ENCODE measurements around the gene IFI44. TPM values are rescaled to one million over a fixed set of nuclear protein-coding genes. Genes with fewer than 3 reads are reported as not detected.

The IFI44 gene
- total RNA-seq, 4 donors from 2014 or later, result 2.6 to 3.1 (median 2.8) TPM

DNA sequence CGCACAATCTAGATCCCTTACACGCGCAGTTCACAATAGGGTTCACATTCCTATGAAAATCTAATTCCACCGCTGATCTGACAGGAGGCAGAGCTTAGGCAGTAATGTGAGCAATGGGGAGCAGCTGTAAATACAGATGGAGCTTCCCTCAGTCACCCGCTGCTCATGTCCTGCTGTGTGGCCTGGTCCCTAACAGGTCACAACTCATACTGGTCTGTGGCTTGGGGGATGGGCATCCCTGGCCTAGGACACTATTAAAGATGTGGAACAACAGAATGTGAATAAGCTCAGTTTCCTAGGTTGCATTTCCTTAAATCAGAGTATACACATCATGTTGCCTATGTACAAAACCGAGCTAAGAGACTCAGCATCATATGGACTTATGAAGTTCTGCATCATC is 16.2 kb downstream of the IFI44 start:
- ATAC-seq, result no peak
- no peaks in the 10 kb centered on the region for H3K27me3 ChIP-seq
- TF ChIP-seq, protein P1, sequence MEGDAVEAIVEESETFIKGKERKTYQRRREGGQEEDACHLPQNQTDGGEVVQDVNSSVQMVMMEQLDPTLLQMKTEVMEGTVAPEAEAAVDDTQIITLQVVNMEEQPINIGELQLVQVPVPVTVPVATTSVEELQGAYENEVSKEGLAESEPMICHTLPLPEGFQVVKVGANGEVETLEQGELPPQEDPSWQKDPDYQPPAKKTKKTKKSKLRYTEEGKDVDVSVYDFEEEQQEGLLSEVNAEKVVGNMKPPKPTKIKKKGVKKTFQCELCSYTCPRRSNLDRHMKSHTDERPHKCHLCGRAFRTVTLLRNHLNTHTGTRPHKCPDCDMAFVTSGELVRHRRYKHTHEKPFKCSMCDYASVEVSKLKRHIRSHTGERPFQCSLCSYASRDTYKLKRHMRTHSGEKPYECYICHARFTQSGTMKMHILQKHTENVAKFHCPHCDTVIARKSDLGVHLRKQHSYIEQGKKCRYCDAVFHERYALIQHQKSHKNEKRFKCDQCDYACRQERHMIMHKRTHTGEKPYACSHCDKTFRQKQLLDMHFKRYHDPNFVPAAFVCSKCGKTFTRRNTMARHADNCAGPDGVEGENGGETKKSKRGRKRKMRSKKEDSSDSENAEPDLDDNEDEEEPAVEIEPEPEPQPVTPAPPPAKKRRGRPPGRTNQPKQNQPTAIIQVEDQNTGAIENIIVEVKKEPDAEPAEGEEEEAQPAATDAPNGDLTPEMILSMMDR (IDR thresholded peaks at IDR 0.05 in 4 of 5, conservative IDR thresholded peaks at IDR 0.05 in 1 of 5), result no peak
- no peak for TF ChIP-seq POLR2A (IDR thresholded peaks at IDR 0.05)
- in situ Hi-C loops (cut with MboI; ENCODE audit: low sequenced_read_pairs in 4 of 4) (loop anchor here in 1 of 4 donors (25.0 kb wide), 1 partner anchor 529 kb away; no protein-coding TSS in a partner anchor), intact Hi-C loops (cut with DNase I; ENCODE audit: low total_unique reads) (no loop called here)
- no peaks in the 10 kb centered on the region for H3K9me3 ChIP-seq
- no peak overlapping the region for H3K27ac ChIP-seq
- no peak for DNase-seq
- no peak overlapping the region for H3K4me3 ChIP-seq
- H3K4me1 ChIP-seq, result no peaks in the 10 kb centered on the region
- H3K36me3 ChIP-seq, result no peaks in the 10 kb centered on the region

DNA sequence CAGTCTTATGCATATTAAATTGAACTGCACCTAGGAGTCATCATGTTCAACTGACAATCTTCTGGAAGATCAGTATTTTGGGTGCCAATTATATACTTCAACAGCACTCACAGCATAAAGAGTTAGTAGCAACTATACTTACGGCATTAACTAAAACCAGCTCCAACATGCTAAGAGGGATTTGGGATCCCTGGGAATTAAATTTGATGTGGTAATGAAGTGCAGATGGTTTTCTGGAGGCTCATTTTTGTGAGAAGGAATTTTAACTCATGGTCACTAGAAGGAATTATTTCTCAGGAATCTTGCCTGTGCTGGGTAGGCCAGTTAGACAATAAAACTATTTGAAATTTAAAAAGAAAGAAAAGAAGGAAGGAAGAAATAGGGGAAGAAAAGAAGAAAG is 18.3 kb downstream of the IFI44 start:
- Histone ChIP-seq H3K27me3 (no peaks in the 10 kb centered on the region), H3K9me3 (no peaks in the 10 kb centered on the region), H3K4me3 (no peak overlapping the region), H3K27ac (no peak overlapping the region), H3K4me1 (no peaks in the 10 kb centered on the region), H3K36me3 (no peaks in the 10 kb centered on the region)
- intact Hi-C loops (cut with DNase I; ENCODE audit: low total_unique reads) (no loop called here), in situ Hi-C loops (cut with MboI; ENCODE audit: low sequenced_read_pairs in 4 of 4) (loop anchor here in 1 of 4 donors (25.0 kb wide), 1 partner anchor 531 kb away; no protein-coding TSS in a partner anchor)
- ATAC-seq, result no peak
- no peak for DNase-seq
- no peak for TF ChIP-seq POLR2A (IDR thresholded peaks at IDR 0.05)
- TF ChIP-seq, protein P1 (IDR thresholded peaks at IDR 0.05 in 4 of 5, conservative IDR thresholded peaks at IDR 0.05 in 1 of 5), result no peak

GRCh38 chr1:78668427-78668826 is 18.8 kb downstream of the IFI44 start:
- no peak for ATAC-seq
- Histone ChIP-seq H3K27me3 (no peaks in the 10 kb centered on the region), H3K36me3 (no peaks in the 10 kb centered on the region), H3K27ac (no peak overlapping the region), H3K4me1 (no peaks in the 10 kb centered on the region), H3K9me3 (no peaks in the 10 kb centered on the region), H3K4me3 (no peak overlapping the region)
- DNase-seq, result no peak
- intact Hi-C loops (cut with DNase I; ENCODE audit: low total_unique reads) (no loop called here), in situ Hi-C loops (cut with MboI; ENCODE audit: low sequenced_read_pairs in 4 of 4) (loop anchor here in 1 of 4 donors (25.0 kb wide), 1 partner anchor 531 kb away; no protein-coding TSS in a partner anchor)
- TF ChIP-seq, protein P1 (IDR thresholded peaks at IDR 0.05 in 4 of 5, conservative IDR thresholded peaks at IDR 0.05 in 1 of 5), result no peak
- no peak for TF ChIP-seq POLR2A (IDR thresholded peaks at IDR 0.05)

GRCh38 chr1:78672428-78672827 is 22.8 kb downstream of the IFI44 start:
- intact Hi-C loops (cut with DNase I; ENCODE audit: low total_unique reads) (no loop called here), in situ Hi-C loops (cut with MboI; ENCODE audit: low sequenced_read_pairs in 4 of 4) (loop anchor here (5.0 to 25.0 kb wide), 5 partner anchors 48 to 535 kb away; partner anchors contain the start of gene IFI44L (in 3 of the 4))
- Histone ChIP-seq H3K27ac (no peak overlapping the region), H3K9me3 (no peaks in the 10 kb centered on the region), H3K4me3 (no peak overlapping the region), H3K27me3 (no peaks in the 10 kb centered on the region), H3K4me1 (no peaks in the 10 kb centered on the region), H3K36me3 (no peaks in the 10 kb centered on the region)
- DNase-seq, result no peak
- no peak for ATAC-seq
- TF ChIP-seq POLR2A (IDR thresholded peaks at IDR 0.05), result no peak

DNA sequence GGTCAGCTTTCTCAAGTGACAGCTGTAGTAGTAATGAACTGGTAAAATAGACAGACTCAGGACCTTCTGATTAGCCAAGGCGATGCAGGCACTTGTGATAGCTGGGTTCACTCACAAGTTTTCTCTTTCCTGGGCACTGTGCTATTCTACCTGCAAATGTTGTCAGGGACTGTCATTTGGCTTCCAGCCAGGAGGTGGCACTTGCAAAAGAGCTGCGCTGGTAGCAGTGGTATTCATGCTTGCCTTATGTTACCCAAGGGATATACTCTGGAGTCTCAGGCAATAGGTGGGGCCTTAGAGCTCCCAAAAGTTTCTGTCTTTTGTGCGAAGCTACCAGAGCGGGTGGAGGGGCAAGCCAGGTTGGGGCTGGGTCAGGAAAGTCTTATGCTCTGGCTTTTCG is 23.5 kb downstream of the IFI44 start:
- H3K9me3 ChIP-seq, result no peaks in the 10 kb centered on the region
- no peak for DNase-seq
- intact Hi-C loops (cut with DNase I; ENCODE audit: low total_unique reads), result no loop called here
- no peak overlapping the region for H3K4me3 ChIP-seq
- in situ Hi-C loops (cut with MboI; ENCODE audit: low sequenced_read_pairs in 4 of 4), result loop anchor here (5.0 to 25.0 kb wide), 5 partner anchors 48 to 536 kb away; partner anchors contain the start of gene IFI44L (in 3 of the 4)
- H3K4me1 ChIP-seq, result no peaks in the 10 kb centered on the region
- H3K27ac ChIP-seq, result no peak overlapping the region
- TF ChIP-seq, protein P1 (IDR thresholded peaks at IDR 0.05 in 4 of 5, conservative IDR thresholded peaks at IDR 0.05 in 1 of 5), result no peak
- TF ChIP-seq POLR2A (IDR thresholded peaks at IDR 0.05), result no peak
- no peak for ATAC-seq
- no peaks in the 10 kb centered on the region for H3K27me3 ChIP-seq
- no peaks in the 10 kb centered on the region for H3K36me3 ChIP-seq

Measured in gastrocnemius medialis (tissue), 4 donors.